ENCODE measurements around the gene ATP2B2.

Gene ATP2B2

GRCh38 chr3:10420745-10421475, 84.5 kb downstream of the ATP2B2 start:
- Histone ChIP-seq H3K36me3 (ENCODE audit: control insufficient read depth, insufficient read depth, low read length) (no peaks in the 10 kb centered on the region), H3K4me3 (ENCODE audit: extremely low read depth, insufficient read depth, low read length, poor library complexity, severe bottlenecking) (no peak overlapping the region), H3K9me3 (ENCODE audit: control insufficient read depth, low read length) (no peaks in the 10 kb centered on the region), H3K27ac (ENCODE audit: low read depth, low read length, severe bottlenecking) (no peak overlapping the region), H3K4me1 (ENCODE audit: control insufficient read depth, insufficient read depth, low read length, poor library complexity, severe bottlenecking) (no peaks in the 10 kb centered on the region)
- whole genome bisulfite sequencing, 2 experiments (ENCODE audit: insufficient coverage in 2 of 2) = 88 to 89% methylated on average over 6 of the region's 6 CpGs

DNA sequence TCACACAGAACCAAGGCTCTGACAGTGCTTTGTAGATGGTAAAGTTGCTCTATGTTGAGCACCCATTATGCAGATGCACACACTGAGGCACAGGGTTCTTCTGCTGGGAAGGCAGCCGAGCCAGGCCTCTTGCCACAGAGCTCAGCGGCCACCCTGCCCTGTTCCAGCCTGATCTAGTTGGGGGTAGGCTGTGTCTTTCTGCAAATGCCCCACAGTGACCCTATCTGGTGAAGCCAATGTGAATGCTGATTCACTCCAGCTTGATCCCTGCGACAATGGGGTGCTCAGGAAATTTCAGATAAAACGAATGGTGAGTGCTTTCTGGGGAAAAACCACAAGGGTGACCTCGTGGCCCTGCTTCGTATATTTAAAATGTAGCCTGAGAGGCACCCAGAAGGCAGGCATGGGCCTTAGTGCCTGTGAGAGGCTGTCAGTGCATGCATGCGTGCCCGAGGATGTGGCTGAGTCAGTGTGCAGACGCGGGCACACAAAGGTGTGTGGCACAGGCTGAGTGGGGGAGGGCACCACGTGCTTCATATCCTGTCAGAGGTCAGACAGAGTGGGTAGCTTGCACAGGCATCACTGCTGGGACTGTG, 85.7 kb downstream of the ATP2B2 start:
- Histone ChIP-seq H3K9me3 (ENCODE audit: control insufficient read depth, low read length) (no peaks in the 10 kb centered on the region), H3K27ac (ENCODE audit: low read depth, low read length, severe bottlenecking) (no peak overlapping the region), H3K36me3 (ENCODE audit: control insufficient read depth, insufficient read depth, low read length) (no peaks in the 10 kb centered on the region), H3K4me3 (ENCODE audit: extremely low read depth, insufficient read depth, low read length, poor library complexity, severe bottlenecking) (no peak overlapping the region), H3K4me1 (ENCODE audit: control insufficient read depth, insufficient read depth, low read length, poor library complexity, severe bottlenecking) (no peaks in the 10 kb centered on the region)
- WGBS, 2 experiments (ENCODE audit: insufficient coverage in 2 of 2) = 81 to 89% methylated on average over 7 to 11 of the region's 11 CpGs

DNA sequence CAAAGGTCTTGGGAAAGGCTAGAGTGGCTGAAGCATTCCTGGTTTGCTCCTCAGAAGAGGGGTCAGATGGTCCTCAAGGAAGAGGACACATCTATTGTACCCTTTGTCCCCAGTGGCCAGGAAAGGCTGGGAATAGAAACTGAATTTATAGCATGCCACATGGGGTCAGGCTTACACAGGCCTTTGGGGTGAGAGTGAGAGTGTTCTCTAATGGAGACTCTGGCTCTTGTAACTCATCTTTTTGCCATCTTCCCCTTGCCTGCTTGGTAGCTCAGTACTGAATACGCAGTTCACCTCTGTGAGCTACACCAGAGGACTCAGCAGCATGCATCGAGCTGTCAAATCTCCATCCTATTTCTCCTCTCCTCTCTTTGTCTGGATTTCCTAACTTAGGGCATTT, 87.5 kb downstream of the ATP2B2 start:
- H3K4me3 ChIP-seq (ENCODE audit: extremely low read depth, insufficient read depth, low read length, poor library complexity, severe bottlenecking) = no peak overlapping the region
- WGBS, 2 experiments (ENCODE audit: insufficient coverage in 2 of 2) = 71 to 100% methylated on average over 2 of the region's 2 CpGs
- no peak overlapping the region for H3K27ac ChIP-seq (ENCODE audit: low read depth, low read length, severe bottlenecking)
- no peaks in the 10 kb centered on the region for H3K4me1 ChIP-seq (ENCODE audit: control insufficient read depth, insufficient read depth, low read length, poor library complexity, severe bottlenecking)
- no peaks in the 10 kb centered on the region for H3K36me3 ChIP-seq (ENCODE audit: control insufficient read depth, insufficient read depth, low read length)
- H3K9me3 ChIP-seq (ENCODE audit: control insufficient read depth, low read length) = no peaks in the 10 kb centered on the region

DNA sequence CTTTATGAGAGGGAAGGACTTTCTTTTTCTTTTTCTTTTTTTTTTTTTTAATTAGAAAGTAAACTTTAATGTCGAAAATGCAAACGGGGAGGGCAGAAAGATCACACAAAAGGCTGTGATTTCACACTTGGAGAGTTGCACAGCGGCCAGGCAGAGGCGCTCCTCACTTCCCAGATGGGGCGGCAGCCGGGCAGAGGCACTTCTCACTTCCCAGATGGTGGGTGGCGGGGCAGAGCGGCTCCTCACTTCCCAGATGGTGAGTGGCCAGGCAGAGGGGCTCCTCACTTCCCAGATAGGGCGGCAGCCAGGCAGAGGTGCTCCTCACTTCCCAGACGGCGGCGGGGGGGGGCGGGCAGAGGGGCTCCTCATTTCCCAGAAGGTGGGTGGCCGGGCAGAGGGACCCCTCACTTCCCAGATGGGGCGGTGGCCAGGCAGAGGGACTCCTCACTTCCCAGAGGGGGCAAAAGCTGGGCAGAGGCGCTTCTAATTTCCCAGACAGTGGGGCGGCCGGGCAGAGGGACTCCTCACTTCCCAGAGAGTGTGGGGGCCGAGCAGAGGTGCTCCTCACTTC, 88.6 kb downstream of the ATP2B2 start:
- WGBS, 2 experiments (ENCODE audit: insufficient coverage in 2 of 2) = 82 to 91% methylated on average over 13 to 17 of the region's 19 CpGs
- H3K27ac ChIP-seq (ENCODE audit: low read depth, low read length, severe bottlenecking) = no peak overlapping the region
- no peaks in the 10 kb centered on the region for H3K4me1 ChIP-seq (ENCODE audit: control insufficient read depth, insufficient read depth, low read length, poor library complexity, severe bottlenecking)

DNA sequence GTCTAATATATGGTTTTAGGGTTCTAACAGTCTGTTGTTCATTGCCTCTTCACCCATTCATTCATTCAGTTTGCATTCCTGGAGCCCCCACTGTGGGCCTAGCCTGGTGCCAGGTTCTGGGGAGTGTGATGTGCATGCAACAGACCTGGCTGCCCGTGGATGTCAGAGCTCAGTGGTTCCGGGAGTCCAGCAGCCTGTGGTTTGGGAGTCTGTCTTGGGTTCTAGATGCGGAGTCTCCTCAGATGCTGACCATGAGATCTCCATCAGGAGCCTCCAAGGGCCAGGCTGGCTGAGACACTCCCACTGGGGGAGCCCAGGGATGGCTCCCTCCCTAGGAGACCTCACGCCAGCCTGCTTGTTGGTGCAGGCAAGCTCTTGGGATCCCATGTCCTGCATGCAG, 92.3 kb downstream of the ATP2B2 start:
- 77 to 82% methylated on average over 4 of the region's 4 CpGs for WGBS, 2 experiments (ENCODE audit: insufficient coverage in 2 of 2)

More for the DNA sequence above, 88.6 kb downstream of the ATP2B2 start:
- Histone ChIP-seq H3K36me3 (ENCODE audit: control insufficient read depth, insufficient read depth, low read length) (no peaks in the 10 kb centered on the region), H3K4me3 (ENCODE audit: extremely low read depth, insufficient read depth, low read length, poor library complexity, severe bottlenecking) (no peak overlapping the region), H3K9me3 (ENCODE audit: control insufficient read depth, low read length) (no peaks in the 10 kb centered on the region)

DNA sequence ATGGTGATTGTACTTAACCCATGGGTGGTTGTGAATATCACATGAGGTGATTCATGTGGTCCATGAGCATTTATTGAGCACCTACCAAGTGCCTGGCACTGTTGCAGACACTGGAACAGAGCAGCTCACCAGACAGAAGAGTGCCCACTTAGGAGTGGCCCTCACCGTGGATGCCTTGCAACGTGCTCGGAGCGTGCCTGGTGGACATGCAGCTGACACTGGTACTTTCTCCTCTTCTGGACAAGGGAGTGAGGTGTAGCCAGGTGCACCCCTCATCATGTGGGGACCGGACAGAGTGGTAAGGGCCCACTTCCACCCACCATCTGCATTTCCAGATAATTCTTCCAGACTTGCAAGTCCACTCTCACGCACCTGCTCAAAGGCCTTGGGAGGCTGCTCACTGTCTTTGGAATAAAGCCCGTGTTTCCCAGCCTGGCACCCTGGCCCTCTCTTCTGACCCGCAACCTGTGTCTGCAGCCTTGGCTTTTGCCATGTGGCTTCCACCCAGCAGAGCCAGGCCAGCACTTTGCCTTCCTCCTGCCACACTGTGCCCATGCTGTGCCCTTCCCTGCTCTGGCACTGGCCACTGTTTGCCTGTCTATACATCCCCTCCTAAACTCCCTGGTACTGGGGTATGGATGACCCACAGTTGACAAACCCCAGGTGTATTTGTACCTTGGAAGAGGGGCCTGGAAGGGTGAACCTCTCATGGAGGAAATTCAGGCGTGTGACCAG, 93.6 kb downstream of the ATP2B2 start:
- no peak overlapping the region for H3K27ac ChIP-seq (ENCODE audit: low read depth, low read length, severe bottlenecking)
- H3K4me1 ChIP-seq (ENCODE audit: control insufficient read depth, insufficient read depth, low read length, poor library complexity, severe bottlenecking) = no peaks in the 10 kb centered on the region
- WGBS, 2 experiments (ENCODE audit: insufficient coverage in 2 of 2) = 91 to 92% methylated on average over 8 to 9 of the region's 9 CpGs
- H3K9me3 ChIP-seq (ENCODE audit: control insufficient read depth, low read length) = no peaks in the 10 kb centered on the region
- H3K36me3 ChIP-seq (ENCODE audit: control insufficient read depth, insufficient read depth, low read length) = no peaks in the 10 kb centered on the region
- H3K4me3 ChIP-seq (ENCODE audit: extremely low read depth, insufficient read depth, low read length, poor library complexity, severe bottlenecking) = no peak overlapping the region

More for the DNA sequence above, 92.3 kb downstream of the ATP2B2 start:
- H3K27ac ChIP-seq (ENCODE audit: low read depth, low read length, severe bottlenecking) = no peak overlapping the region
- no peaks in the 10 kb centered on the region for H3K4me1 ChIP-seq (ENCODE audit: control insufficient read depth, insufficient read depth, low read length, poor library complexity, severe bottlenecking)
- no peaks in the 10 kb centered on the region for H3K9me3 ChIP-seq (ENCODE audit: control insufficient read depth, low read length)
- H3K36me3 ChIP-seq (ENCODE audit: control insufficient read depth, insufficient read depth, low read length) = no peaks in the 10 kb centered on the region
- H3K4me3 ChIP-seq (ENCODE audit: extremely low read depth, insufficient read depth, low read length, poor library complexity, severe bottlenecking) = no peak overlapping the region

- Histone ChIP-seq H3K36me3 (ENCODE audit: control insufficient read depth, insufficient read depth, low read length) (no peaks in the 10 kb centered on the region), H3K9me3 (ENCODE audit: control insufficient read depth, low read length) (no peaks in the 10 kb centered on the region), H3K4me1 (ENCODE audit: control insufficient read depth, insufficient read depth, low read length, poor library complexity, severe bottlenecking) (no peaks in the 10 kb centered on the region), H3K4me3 (ENCODE audit: extremely low read depth, insufficient read depth, low read length, poor library complexity, severe bottlenecking) (no peak overlapping the region), H3K27ac (ENCODE audit: low read depth, low read length, severe bottlenecking) (no peak overlapping the region)
- WGBS, 2 experiments (ENCODE audit: insufficient coverage in 2 of 2) = 93% methylated on average over 11 to 20 of the region's 21 CpGs
Measured at GRCh38 chr3:10410383-10411002, 94.9 kb downstream of the ATP2B2 start.

DNA sequence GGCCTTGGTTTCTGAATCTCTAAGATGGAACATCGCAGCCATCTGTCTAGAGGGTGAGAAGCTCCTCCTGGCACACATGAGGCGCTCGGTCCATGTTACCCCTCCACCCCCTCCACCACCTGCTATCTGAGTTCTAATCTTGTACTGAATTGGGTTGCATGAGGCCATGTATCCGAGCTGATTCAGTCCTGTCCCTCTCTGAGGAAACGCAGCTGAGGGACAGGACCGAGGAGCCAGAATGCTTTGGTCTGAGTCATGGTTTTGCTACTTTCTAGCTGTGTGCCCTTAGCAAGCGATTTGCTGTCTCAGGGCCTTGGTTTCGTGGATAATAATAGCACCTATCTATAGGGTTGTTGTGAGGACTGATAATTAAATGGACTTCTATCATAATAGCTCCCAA, 96.7 kb downstream of the ATP2B2 start:
- Histone ChIP-seq H3K9me3 (ENCODE audit: control insufficient read depth, low read length) (no peaks in the 10 kb centered on the region), H3K4me3 (ENCODE audit: extremely low read depth, insufficient read depth, low read length, poor library complexity, severe bottlenecking) (no peak overlapping the region), H3K36me3 (ENCODE audit: control insufficient read depth, insufficient read depth, low read length) (no peaks in the 10 kb centered on the region), H3K27ac (ENCODE audit: low read depth, low read length, severe bottlenecking) (no peak overlapping the region), H3K4me1 (ENCODE audit: control insufficient read depth, insufficient read depth, low read length, poor library complexity, severe bottlenecking) (no peaks in the 10 kb centered on the region)
- WGBS, 2 experiments (ENCODE audit: insufficient coverage in 2 of 2) = 63 to 84% methylated on average over 3 to 6 of the region's 8 CpGs

GRCh38 chr3:10407361-10407760, 98.0 kb downstream of the ATP2B2 start:
- H3K4me3 ChIP-seq (ENCODE audit: extremely low read depth, insufficient read depth, low read length, poor library complexity, severe bottlenecking) = no peak overlapping the region
- no peaks in the 10 kb centered on the region for H3K36me3 ChIP-seq (ENCODE audit: control insufficient read depth, insufficient read depth, low read length)
- WGBS, 2 experiments (ENCODE audit: insufficient coverage in 2 of 2) = 94% methylated on average over 4 to 7 of the region's 8 CpGs
- H3K27ac ChIP-seq (ENCODE audit: low read depth, low read length, severe bottlenecking) = no peak overlapping the region
- no peaks in the 10 kb centered on the region for H3K9me3 ChIP-seq (ENCODE audit: control insufficient read depth, low read length)
- H3K4me1 ChIP-seq (ENCODE audit: control insufficient read depth, insufficient read depth, low read length, poor library complexity, severe bottlenecking) = no peaks in the 10 kb centered on the region

DNA sequence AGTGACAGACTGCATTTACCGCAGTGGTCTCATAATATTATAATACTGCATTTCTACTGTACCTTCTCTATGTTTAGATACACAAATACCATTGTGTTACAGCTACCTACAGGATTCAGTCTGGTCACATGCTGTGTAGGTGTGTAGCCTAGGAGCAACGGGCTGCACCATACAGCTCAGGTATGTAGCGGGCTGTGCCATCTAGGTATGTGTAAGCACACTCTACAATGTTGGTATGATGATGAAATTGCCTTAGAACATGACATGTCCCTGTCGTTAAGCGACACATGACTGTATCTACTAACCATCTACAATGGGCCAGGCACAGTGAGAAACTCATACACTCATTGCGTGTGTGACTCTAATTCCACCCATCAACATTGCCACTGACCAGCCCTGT, 99.0 kb downstream of the ATP2B2 start:
- Histone ChIP-seq H3K36me3 (ENCODE audit: control insufficient read depth, insufficient read depth, low read length) (no peaks in the 10 kb centered on the region), H3K4me1 (ENCODE audit: control insufficient read depth, insufficient read depth, low read length, poor library complexity, severe bottlenecking) (no peaks in the 10 kb centered on the region), H3K27ac (ENCODE audit: low read depth, low read length, severe bottlenecking) (no peak overlapping the region), H3K4me3 (ENCODE audit: extremely low read depth, insufficient read depth, low read length, poor library complexity, severe bottlenecking) (no peak overlapping the region), H3K9me3 (ENCODE audit: control insufficient read depth, low read length) (no peaks in the 10 kb centered on the region)
- 100% methylated on average over 1 of the region's 6 CpGs for WGBS, 2 experiments (ENCODE audit: insufficient coverage in 2 of 2)
